ENCODE data around the gene ZBTB48. TPM values are rescaled to one million over a fixed set of nuclear protein-coding genes. Genes with fewer than 3 reads are reported as not detected.

ZBTB48 gene
- polyA plus RNA-seq, 1 of the 3 experiments (the other 2 are of a cell fraction) = 31.2 TPM

DNA sequence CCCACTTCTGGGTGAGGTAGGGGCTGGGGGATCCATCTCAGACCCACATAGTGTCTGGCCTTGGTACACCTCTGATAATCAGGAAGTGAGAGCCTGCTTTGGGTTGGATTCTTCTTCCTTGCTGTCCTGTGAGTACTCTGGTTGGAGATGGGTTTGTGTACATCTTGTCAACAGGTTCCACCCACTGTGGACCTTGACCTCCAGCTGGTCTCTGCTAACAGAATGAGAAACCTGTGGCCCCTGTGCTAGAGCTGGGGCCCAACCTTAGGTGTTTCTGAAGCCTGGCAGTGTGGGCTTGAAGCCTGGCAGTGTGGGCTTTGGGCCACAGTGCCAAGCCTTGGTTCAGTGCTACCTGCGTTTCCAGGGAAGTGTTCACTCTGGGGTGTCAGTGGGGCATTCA lies 2.6 kb downstream of the ZBTB48 start:
- Histone ChIP-seq H3K27me3 (ENCODE audit: insufficient read depth) (no peaks in the 10 kb centered on the region), H3K9ac (no peak overlapping the region), H2AFZ (ENCODE audit: low read depth) (no peak overlapping the region), H3K4me3 (ENCODE audit: low read depth in 2 of 2, low read length in 1 of 2) (no peak overlapping the region), H4K20me1 (ENCODE audit: insufficient read depth) (no peaks in the 10 kb centered on the region), H3F3A (replicated peaks; ENCODE audit: insufficient read depth) (no peaks in the 10 kb centered on the region), H3K9me3 (no peaks in the 10 kb centered on the region), H3K4me2 (no peak overlapping the region), H3K79me2 (ENCODE audit: insufficient read depth) (peaks cover 29% of the 10 kb centered on the region), H3K27ac (ENCODE audit: low read depth in 2 of 2, low read length in 1 of 2) (no peak overlapping the region), H3K9me2 (no peaks in the 10 kb centered on the region), H3K36me3 (replicated peaks in 1 of 2; ENCODE audit: control insufficient read depth in 1 of 2, insufficient read depth in 2 of 2, low read length in 1 of 2) (peaks cover 0 to 5% of the 10 kb centered on the region in 2 experiments), H3K4me1 (ENCODE audit: control insufficient read depth in 1 of 2, insufficient read depth in 2 of 2, low read depth in 1 of 2, low read length in 1 of 2) (peaks cover 14 to 32% of the 10 kb centered on the region in 2 experiments; a peak in 2 of 4 replicates)
- POLR2A ChIA-PET = no interaction called here
- DNase-seq = no peak
- 90% methylated on average over 1 of the region's 1 CpG for WGBS (ENCODE audit: low lambda C conversion rate)
- TF ChIP-seq RFX5 (IDR thresholded peaks at IDR 0.05; ENCODE audit: low read length) = no peak
- TF ChIP-seq TAF1 (IDR thresholded peaks at IDR 0.05; ENCODE audit: borderline replicate concordance, low read depth, low read length) = no peak
- no peak for TF ChIP-seq TCF12 (IDR thresholded peaks at IDR 0.05)
- CTCF ChIA-PET = interaction anchor here (1.2 to 8.5 kb wide), 5 partner anchors 10 to 144 kb away, joined by 3 to 68 read pairs (median 5); partner anchors contain the start of genes NOL9 and TAS1R1

DNA sequence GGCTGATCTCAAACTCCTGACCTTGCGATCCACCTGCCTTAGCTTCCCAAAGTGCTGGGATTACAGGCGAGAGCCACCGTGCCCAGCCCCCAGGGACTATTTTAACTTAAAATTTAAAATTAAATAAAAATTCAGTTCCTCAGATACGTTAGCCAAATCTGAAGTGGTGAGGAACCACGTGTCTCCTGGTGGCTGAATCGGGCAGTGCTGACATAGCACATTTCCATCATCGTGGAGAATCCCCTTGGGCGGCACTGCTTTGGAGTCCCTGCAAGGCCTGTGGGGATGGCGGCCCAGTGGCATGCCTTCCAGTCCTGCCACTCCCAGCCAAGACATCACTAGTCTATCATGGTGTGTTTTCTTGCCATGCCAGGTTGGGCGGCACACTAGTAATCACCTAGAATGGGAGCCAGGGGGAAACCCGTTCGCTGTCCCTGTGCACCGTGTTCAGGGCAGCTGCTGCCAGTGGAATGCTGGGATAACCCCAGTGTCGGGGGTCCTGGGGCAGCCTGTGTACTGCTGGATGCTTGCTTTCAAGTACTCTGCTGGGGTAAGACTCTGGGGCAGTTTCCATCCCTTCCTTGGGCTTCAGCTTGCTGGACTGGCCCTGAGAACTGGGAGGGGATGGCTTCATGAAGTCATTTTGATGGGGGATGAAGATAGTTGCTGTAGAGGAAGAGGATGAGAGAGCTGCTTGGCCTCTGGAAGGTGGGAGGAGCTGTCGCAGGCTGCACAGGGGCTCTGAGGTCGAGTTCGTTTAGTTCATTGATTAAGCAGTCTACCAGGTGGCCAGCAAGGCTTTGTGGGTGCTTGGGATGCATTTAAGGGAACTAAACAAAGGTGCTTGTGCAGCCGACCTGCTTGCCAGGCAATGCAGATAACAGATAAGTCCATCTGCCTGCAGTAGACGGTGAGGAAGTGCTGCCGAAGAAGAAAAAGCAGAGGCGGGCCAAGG lies 4.6 kb downstream of the ZBTB48 start:
- Histone ChIP-seq H3K27me3 (ENCODE audit: insufficient read depth) (no peaks in the 10 kb centered on the region), H3K4me3 (ENCODE audit: low read depth in 2 of 2, low read length in 1 of 2) (no peak overlapping the region), H3K9ac (no peak overlapping the region), H3K9me3 (no peaks in the 10 kb centered on the region), H3K36me3 (replicated peaks in 1 of 2; ENCODE audit: control insufficient read depth in 1 of 2, insufficient read depth in 2 of 2, low read length in 1 of 2) (peaks cover 0 to 21% of the 10 kb centered on the region in 2 experiments), H4K20me1 (ENCODE audit: insufficient read depth) (no peaks in the 10 kb centered on the region), H2AFZ (ENCODE audit: low read depth) (no peak overlapping the region), H3F3A (replicated peaks; ENCODE audit: insufficient read depth) (no peaks in the 10 kb centered on the region), H3K27ac (ENCODE audit: low read depth in 2 of 2, low read length in 1 of 2) (no peak overlapping the region), H3K79me2 (ENCODE audit: insufficient read depth) (peaks cover 29% of the 10 kb centered on the region), H3K4me2 (no peak overlapping the region), H3K4me1 (ENCODE audit: control insufficient read depth in 1 of 2, insufficient read depth in 2 of 2, low read depth in 1 of 2, low read length in 1 of 2) (peaks cover 9 to 19% of the 10 kb centered on the region in 2 experiments; a peak in 2 of 4 replicates), H3K9me2 (no peaks in the 10 kb centered on the region)
- no peak for TF ChIP-seq SMC3 (IDR thresholded peaks at IDR 0.05; ENCODE audit: low read depth, low read length)
- TF ChIP-seq, protein P1, sequence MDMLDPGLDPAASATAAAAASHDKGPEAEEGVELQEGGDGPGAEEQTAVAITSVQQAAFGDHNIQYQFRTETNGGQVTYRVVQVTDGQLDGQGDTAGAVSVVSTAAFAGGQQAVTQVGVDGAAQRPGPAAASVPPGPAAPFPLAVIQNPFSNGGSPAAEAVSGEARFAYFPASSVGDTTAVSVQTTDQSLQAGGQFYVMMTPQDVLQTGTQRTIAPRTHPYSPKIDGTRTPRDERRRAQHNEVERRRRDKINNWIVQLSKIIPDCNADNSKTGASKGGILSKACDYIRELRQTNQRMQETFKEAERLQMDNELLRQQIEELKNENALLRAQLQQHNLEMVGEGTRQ (IDR thresholded peaks at IDR 0.05; ENCODE audit: borderline replicate concordance, low read depth, low read length) = no peak
- no peak for TF ChIP-seq NRF1 (IDR thresholded peaks at IDR 0.05; ENCODE audit: low read depth, low read length)
- TF ChIP-seq, protein P2, sequence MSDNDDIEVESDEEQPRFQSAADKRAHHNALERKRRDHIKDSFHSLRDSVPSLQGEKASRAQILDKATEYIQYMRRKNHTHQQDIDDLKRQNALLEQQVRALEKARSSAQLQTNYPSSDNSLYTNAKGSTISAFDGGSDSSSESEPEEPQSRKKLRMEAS (IDR thresholded peaks at IDR 0.05; ENCODE audit: low read depth) = no peak
- TF ChIP-seq, protein P3, sequence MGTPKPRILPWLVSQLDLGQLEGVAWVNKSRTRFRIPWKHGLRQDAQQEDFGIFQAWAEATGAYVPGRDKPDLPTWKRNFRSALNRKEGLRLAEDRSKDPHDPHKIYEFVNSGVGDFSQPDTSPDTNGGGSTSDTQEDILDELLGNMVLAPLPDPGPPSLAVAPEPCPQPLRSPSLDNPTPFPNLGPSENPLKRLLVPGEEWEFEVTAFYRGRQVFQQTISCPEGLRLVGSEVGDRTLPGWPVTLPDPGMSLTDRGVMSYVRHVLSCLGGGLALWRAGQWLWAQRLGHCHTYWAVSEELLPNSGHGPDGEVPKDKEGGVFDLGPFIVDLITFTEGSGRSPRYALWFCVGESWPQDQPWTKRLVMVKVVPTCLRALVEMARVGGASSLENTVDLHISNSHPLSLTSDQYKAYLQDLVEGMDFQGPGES (IDR thresholded peaks at IDR 0.05; ENCODE audit: low read depth, low read length) = no peak
- TF ChIP-seq YY1 (IDR thresholded peaks at IDR 0.05; ENCODE audit: low read depth) = no peak
- TF ChIP-seq RFX5 (IDR thresholded peaks at IDR 0.05; ENCODE audit: low read length) = no peak
- TF ChIP-seq GABPA (IDR thresholded peaks at IDR 0.05; ENCODE audit: low read depth) = no peak
- TF ChIP-seq EP300 (IDR thresholded peaks at IDR 0.05; ENCODE audit: borderline replicate concordance in 1 of 2, low read depth in 1 of 2, low read length in 1 of 2) = no peak
- TF ChIP-seq MXI1 (IDR thresholded peaks at IDR 0.05; ENCODE audit: low read depth, low read length) = no peak
- TF ChIP-seq RAD21 (IDR thresholded peaks at IDR 0.05; ENCODE audit: low read length) = no peak
- TF ChIP-seq, protein P4, sequence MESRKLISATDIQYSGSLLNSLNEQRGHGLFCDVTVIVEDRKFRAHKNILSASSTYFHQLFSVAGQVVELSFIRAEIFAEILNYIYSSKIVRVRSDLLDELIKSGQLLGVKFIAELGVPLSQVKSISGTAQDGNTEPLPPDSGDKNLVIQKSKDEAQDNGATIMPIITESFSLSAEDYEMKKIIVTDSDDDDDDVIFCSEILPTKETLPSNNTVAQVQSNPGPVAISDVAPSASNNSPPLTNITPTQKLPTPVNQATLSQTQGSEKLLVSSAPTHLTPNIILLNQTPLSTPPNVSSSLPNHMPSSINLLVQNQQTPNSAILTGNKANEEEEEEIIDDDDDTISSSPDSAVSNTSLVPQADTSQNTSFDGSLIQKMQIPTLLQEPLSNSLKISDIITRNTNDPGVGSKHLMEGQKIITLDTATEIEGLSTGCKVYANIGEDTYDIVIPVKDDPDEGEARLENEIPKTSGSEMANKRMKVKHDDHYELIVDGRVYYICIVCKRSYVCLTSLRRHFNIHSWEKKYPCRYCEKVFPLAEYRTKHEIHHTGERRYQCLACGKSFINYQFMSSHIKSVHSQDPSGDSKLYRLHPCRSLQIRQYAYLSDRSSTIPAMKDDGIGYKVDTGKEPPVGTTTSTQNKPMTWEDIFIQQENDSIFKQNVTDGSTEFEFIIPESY (IDR thresholded peaks at IDR 0.05; ENCODE audit: borderline replicate concordance, low read depth) = no peak
- TF ChIP-seq TEAD4 (IDR thresholded peaks at IDR 0.05; ENCODE audit: borderline replicate concordance, insufficient read depth) = no peak
- TF ChIP-seq, protein P5, sequence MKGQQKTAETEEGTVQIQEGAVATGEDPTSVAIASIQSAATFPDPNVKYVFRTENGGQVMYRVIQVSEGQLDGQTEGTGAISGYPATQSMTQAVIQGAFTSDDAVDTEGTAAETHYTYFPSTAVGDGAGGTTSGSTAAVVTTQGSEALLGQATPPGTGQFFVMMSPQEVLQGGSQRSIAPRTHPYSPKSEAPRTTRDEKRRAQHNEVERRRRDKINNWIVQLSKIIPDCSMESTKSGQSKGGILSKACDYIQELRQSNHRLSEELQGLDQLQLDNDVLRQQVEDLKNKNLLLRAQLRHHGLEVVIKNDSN (IDR thresholded peaks at IDR 0.05; ENCODE audit: borderline replicate concordance, low read depth) = no peak
- TF ChIP-seq CHD2 (IDR thresholded peaks at IDR 0.05; ENCODE audit: low read length, partially characterized antibody) = no peak
- no peak for TF ChIP-seq TAF1 (IDR thresholded peaks at IDR 0.05; ENCODE audit: borderline replicate concordance, low read depth, low read length)
- TF ChIP-seq, protein P6, sequence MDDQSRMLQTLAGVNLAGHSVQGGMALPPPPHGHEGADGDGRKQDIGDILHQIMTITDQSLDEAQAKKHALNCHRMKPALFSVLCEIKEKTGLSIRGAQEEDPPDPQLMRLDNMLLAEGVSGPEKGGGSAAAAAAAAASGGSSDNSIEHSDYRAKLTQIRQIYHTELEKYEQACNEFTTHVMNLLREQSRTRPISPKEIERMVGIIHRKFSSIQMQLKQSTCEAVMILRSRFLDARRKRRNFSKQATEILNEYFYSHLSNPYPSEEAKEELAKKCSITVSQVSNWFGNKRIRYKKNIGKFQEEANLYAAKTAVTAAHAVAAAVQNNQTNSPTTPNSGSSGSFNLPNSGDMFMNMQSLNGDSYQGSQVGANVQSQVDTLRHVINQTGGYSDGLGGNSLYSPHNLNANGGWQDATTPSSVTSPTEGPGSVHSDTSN (IDR thresholded peaks at IDR 0.05) = no peak
- no peak for TF ChIP-seq GATA2 (CRISPR knock-in tag; IDR thresholded peaks at IDR 0.05)
- TF ChIP-seq RCOR1 (IDR thresholded peaks at IDR 0.05; ENCODE audit: low read length) = no peak
- DNase-seq = peak; percentile 44
- WGBS (ENCODE audit: low lambda C conversion rate) = 90% methylated on average over 15 of the region's 21 CpGs
- ChIA-PET POLR2A (no interaction called here), CTCF (interaction anchor here (1.2 to 8.5 kb wide), 3 partner anchors 18 to 147 kb away, joined by 3 to 68 read pairs (median 4); partner anchors contain the start of genes KLHL21, NOL9 and TAS1R1)

All from SK-N-SH (cell line).